ENCODE data around the gene CD300LD. TPM values are rescaled to one million over a fixed set of nuclear protein-coding genes. Genes with fewer than 3 reads are reported as not detected.

CD300LD gene
- polyA plus RNA-seq, 2 of the 4 experiments (the other 2 are of a cell fraction) = not detected

DNA sequence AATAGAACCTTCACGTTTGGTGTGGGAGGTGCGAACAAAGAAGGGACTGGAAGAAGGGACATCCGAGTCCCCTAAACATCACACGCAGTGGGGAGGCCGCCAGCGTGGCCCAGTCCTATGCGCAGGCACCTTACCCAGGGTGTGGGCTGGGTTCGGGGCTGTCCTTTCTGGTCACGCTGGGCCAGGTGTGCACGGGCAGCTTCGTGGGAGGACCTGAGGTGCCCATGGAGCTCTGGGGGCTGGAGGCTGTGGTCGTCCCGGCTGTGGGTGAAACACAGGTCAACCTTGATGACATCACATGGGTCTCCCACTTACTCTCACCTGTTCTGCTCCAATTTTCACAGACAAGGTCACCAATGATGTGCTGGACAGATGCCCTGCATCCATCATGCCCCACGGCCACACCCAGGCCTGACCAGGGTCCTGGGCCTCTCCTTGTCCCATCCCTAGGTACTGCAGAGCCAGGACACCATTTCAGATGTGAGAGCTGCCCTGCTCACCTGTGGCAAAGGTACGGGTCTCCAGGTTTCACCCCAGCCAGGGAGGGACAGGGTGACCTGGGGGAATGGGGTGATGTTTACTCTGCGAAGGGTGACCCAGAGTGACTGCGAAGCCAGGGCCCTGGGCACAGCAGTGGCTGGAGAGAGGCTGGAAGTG is 49.2 kb downstream of the CD300LD start:
- H3K4me3 ChIP-seq = no peak overlapping the region
- POLR2A ChIA-PET = no interaction called here
- H3K4me2 ChIP-seq = no peak overlapping the region
- CTCF ChIA-PET = interaction anchor here (0.7 to 1.1 kb wide), 3 partner anchors 10 to 163 kb away, joined by 3 to 4 read pairs (median 3); no protein-coding TSS in a partner anchor
- no peaks in the 10 kb centered on the region for H3K9me3 ChIP-seq
- WGBS (ENCODE audit: missing lambda C conversion rate) = 66% methylated on average over 16 of the region's 17 CpGs
- H3K27ac ChIP-seq = no peak overlapping the region
- ATAC-seq (no peak), DNase-seq (ENCODE audit: low read depth in 1 of 2, low spot score in 1 of 2) (no peak), FAIRE-seq (no peak)
- no peaks in the 10 kb centered on the region for H3K4me1 ChIP-seq
- TF ChIP-seq, protein P1, sequence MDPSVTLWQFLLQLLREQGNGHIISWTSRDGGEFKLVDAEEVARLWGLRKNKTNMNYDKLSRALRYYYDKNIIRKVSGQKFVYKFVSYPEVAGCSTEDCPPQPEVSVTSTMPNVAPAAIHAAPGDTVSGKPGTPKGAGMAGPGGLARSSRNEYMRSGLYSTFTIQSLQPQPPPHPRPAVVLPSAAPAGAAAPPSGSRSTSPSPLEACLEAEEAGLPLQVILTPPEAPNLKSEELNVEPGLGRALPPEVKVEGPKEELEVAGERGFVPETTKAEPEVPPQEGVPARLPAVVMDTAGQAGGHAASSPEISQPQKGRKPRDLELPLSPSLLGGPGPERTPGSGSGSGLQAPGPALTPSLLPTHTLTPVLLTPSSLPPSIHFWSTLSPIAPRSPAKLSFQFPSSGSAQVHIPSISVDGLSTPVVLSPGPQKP (IDR thresholded peaks at IDR 0.05; ENCODE audit: low read depth, low read length) = no peak

DNA sequence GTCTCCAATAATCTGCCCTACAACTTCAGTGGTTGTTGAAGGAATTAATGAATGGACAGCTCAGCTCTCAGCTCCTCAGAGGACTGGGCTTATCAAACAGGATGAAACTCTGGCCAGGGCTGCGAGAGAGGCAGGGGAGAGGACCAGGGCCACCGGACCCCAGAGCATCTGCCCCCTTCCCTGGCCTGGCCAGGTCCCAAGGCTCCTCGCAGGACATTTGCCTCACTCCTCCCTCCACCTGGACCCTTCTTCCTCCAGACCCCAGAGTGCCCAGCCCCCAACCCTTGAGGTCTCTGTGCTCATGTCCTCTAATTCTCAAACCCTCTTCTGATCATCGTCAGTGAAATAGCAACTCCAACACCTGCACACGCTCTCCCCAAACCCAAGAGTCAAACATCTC is 49.9 kb downstream of the CD300LD start:
- no peaks in the 10 kb centered on the region for H3K9me3 ChIP-seq
- no peak overlapping the region for H3K4me3 ChIP-seq
- DNase-seq (ENCODE audit: low read depth in 1 of 2, low spot score in 1 of 2) (no peak), FAIRE-seq (no peak), ATAC-seq (no peak)
- 55% methylated on average over 5 of the region's 5 CpGs for WGBS (ENCODE audit: missing lambda C conversion rate)
- ChIA-PET POLR2A (no interaction called here), CTCF (interaction anchor here (1.0 to 1.6 kb wide), 4 partner anchors 10 to 115 kb away, joined by 3 to 4 read pairs (median 3); no protein-coding TSS in a partner anchor)
- no peak overlapping the region for H3K4me2 ChIP-seq
- no peak for TF ChIP-seq FOXS1 (CRISPR knock-in tag; IDR thresholded peaks at IDR 0.05)
- no peak for TF ChIP-seq RFX5 (IDR thresholded peaks at IDR 0.05)
- TF ChIP-seq ZNF302 (CRISPR knock-in tag; IDR thresholded peaks at IDR 0.05) = no peak
- H3K27ac ChIP-seq = no peak overlapping the region
- H3K4me1 ChIP-seq = no peaks in the 10 kb centered on the region

DNA sequence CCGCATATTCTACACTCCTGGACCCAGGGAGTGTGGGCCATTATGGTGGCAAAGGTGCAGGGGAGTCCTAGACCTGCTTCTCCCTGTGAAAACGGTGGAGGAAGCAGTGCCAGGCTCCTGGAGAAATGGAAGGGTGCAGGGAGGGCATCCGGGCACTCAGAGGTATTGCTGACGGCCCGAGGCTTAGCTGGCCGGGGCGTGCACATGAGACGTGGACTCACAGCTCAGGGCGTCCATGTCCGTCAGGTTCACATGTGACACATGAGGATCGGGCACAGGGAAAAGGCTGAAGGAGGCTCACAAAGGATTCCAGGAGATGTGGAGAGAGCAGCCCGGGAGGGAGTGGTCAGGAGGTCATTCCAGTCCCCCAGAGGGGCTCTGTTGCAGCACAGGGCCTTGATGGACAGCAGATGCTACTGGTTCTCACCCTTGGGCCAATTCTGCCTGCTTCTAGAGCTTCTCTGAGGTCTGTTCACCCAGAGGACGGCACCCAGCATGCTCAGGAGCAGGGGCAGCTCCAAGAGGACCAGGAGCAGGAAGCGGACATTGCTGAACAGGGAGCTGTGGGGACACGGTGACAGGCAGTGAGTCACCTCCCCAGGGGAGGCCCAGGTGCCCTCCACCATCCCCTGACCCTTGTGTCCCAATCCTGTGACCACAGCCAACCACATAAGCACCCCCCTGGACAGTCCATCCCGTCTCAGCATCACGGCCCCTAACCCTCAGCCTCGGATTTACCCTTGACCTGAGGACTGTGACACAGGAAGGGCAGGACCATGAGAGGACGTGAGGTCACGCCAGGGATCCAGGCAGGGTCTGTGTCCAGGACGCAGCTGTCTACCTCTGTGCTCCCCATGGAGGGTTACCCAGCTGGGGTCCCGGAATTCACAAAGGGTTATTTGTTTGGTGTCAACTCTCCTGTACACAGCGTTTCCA is 50.6 kb downstream of the CD300LD start:
- ChIA-PET POLR2A (no interaction called here), CTCF (interaction anchor here (0.6 to 1.6 kb wide), 10 partner anchors 9 to 249 kb away, joined by 3 to 4 read pairs (median 3); no protein-coding TSS in a partner anchor)
- no peak overlapping the region for H3K27ac ChIP-seq
- no peaks in the 10 kb centered on the region for H3K4me1 ChIP-seq
- no peak overlapping the region for H3K4me3 ChIP-seq
- FAIRE-seq = no peak
- no peak for DNase-seq (ENCODE audit: low read depth in 1 of 2, low spot score in 1 of 2)
- H3K4me2 ChIP-seq = no peak overlapping the region
- TF ChIP-seq HOXB13 (CRISPR knock-in tag; IDR thresholded peaks at IDR 0.05; ENCODE audit: low read depth) = no peak
- no peak for TF ChIP-seq POLR2AphosphoS2 (conservative IDR thresholded peaks at IDR 0.05; ENCODE audit: low read length)
- no peak for TF ChIP-seq NFE2L2 (conservative IDR thresholded peaks at IDR 0.05; ENCODE audit: low read length)
- TF ChIP-seq RNF2 (IDR thresholded peaks at IDR 0.05; ENCODE audit: borderline replicate concordance, low read depth) = no peak
- no peak for TF ChIP-seq MAX (IDR thresholded peaks at IDR 0.05)
- no peak for TF ChIP-seq KDM5A (IDR thresholded peaks at IDR 0.05)
- no peak for TF ChIP-seq EHMT2 (IDR thresholded peaks at IDR 0.05; ENCODE audit: low read depth)
- TF ChIP-seq FOXS1 (CRISPR knock-in tag; IDR thresholded peaks at IDR 0.05) = no peak
- TF ChIP-seq TFCP2L1 (CRISPR knock-in tag; IDR thresholded peaks at IDR 0.05) = no peak
- no peak for TF ChIP-seq RFX5 (IDR thresholded peaks at IDR 0.05)
- no peak for TF ChIP-seq CTCF (IDR thresholded peaks at IDR 0.05)
- TF ChIP-seq JUNB (IDR thresholded peaks at IDR 0.05) = no peak
- no peak for TF ChIP-seq PHF8 (IDR thresholded peaks at IDR 0.05; ENCODE audit: borderline replicate concordance, low read depth)
- no peak for ATAC-seq
- 54% methylated on average over 22 of the region's 23 CpGs for WGBS (ENCODE audit: missing lambda C conversion rate)
- H3K9me3 ChIP-seq = no peaks in the 10 kb centered on the region

Data from A549 (cell line).